Tibial nerve (tissue), 4 donors: Measurements from ENCODE around the gene DCP1B. TPM values are rescaled to one million over a fixed set of nuclear protein-coding genes. Genes with fewer than 3 reads are reported as not detected.

Source experiments
- DNase-seq, 2 donors: peaks; one replicate each; pipeline ENCODE4 v3.0.0-alpha.2; 2019; ENCODE audit warnings: low spot score in 2 of 2
- H3K27ac ChIP-seq, 4 donors: fragments of 200-600 bp; sonication (generic) in 3 of 4; one replicate each; pipeline ENCODE4 v1.5.1; 2017 to 2019; ENCODE audit warnings: mild to moderate bottlenecking in 1 of 4
- H3K27me3 ChIP-seq, 2 donors: fragments of 200-600 bp; sonication (generic) in 1 of 2; one replicate each; pipeline versions ENCODE4 v1.5.1 to v1.6.0; 2017 to 2019
- H3K36me3 ChIP-seq, 3 donors: fragments of 200-600 bp; sonication (generic); one replicate each; pipeline ENCODE4 v1.5.1; 2018 to 2019
- H3K4me1 ChIP-seq, 4 donors: fragments of 200-600 bp; sonication (generic) in 3 of 4; one replicate each; pipeline ENCODE4 v1.5.1; 2017 to 2019
- H3K4me3 ChIP-seq, 4 donors: fragments of 200-600 bp; sonication (generic) in 3 of 4; one replicate each; pipeline ENCODE4 v1.5.1; 2017 to 2019; ENCODE audit warnings: mild to moderate bottlenecking in 1 of 4, moderate library complexity in 1 of 4
- H3K9me3 ChIP-seq, 4 donors: fragments of 200-600 bp; sonication (generic) in 3 of 4; one replicate each; pipeline ENCODE4 v1.5.1; 2017 to 2019
- CTCF ChIP-seq, 5 experiments: fragments of 200-600 bp in 3 of 5; fragments of 450-650 bp in 2 of 5; sonication (generic) in 3 of 5; IDR thresholded peaks; one replicate each; pipeline ENCODE4 v1.5.1; 2016 to 2019; ENCODE audit warnings: antibody characterized with exemption in 5 of 5, mild to moderate bottlenecking in 3 of 5, moderate library complexity in 2 of 5
- EP300 ChIP-seq, 2 donors: sonication (generic); formaldehyde crosslinking; IDR thresholded peaks; one replicate each; pipeline ENCODE4 v1.6.1; 2017; ENCODE audit warnings: antibody characterized with exemption in 2 of 2, mild to moderate bottlenecking in 1 of 2
- POLR2A ChIP-seq, 2 donors: fragments of 450-650 bp; IDR thresholded peaks; one replicate each; pipeline ENCODE4 v1.6.1; 2017; ENCODE audit warnings: antibody characterized with exemption in 2 of 2, mild to moderate bottlenecking in 2 of 2, moderate library complexity in 2 of 2
- WGBS, 2 donors: methylation state at CpG; one replicate each; pipeline ENCODE4 v1.1.5; 2018; 5-methylcytosine and 5-hydroxymethylcytosine counted together
- total RNA-seq, 4 donors: library from RNA; depleted of rRNA; stranded (reverse); fragments of >200 nt; gene quantifications; one replicate each; pipeline ENCODE4 v1.1.0, GENCODE V29; 2016

DCP1B gene
- total RNA-seq, 4 donors from 2014 or later: 7.5 to 21.0 (median 13.3) TPM

- peaks cover 0 to 18% (median 0%) of the 10 kb centered on the region in 3 donors for H3K36me3 ChIP-seq
- TF ChIP-seq POLR2A (IDR thresholded peaks at IDR 0.05) (no peak), CTCF (IDR thresholded peaks at IDR 0.05) (no peak), EP300 (IDR thresholded peaks at IDR 0.05) (no peak)
- 83 to 85% methylated on average over 21 of the region's 21 CpGs for WGBS, 2 donors
- no peak overlapping the region for H3K4me3 ChIP-seq
- DNase-seq: no peak
- H3K4me1 ChIP-seq: peaks cover 0 to 31% (median 6%) of the 10 kb centered on the region in 4 donors
- H3K9me3 ChIP-seq: no peaks in the 10 kb centered on the region
- H3K27ac ChIP-seq: peak overlapping the region; percentile 23 to 78 (median 63)
- no peaks in the 10 kb centered on the region for H3K27me3 ChIP-seq
Observed at GRCh38 chr12:1935700-1936378, 68.4 kb downstream of the DCP1B start.

- 86 to 90% methylated on average over 10 of the region's 10 CpGs for WGBS, 2 donors
- Histone ChIP-seq H3K9me3 (no peaks in the 10 kb centered on the region), H3K4me1 (peaks cover 0 to 29% (median 6%) of the 10 kb centered on the region in 4 donors), H3K4me3 (no peak overlapping the region), H3K27me3 (no peaks in the 10 kb centered on the region), H3K36me3 (peaks cover 0 to 13% (median 0%) of the 10 kb centered on the region in 3 donors), H3K27ac (no peak overlapping the region)
- DNase-seq: no peak
- TF ChIP-seq EP300 (IDR thresholded peaks at IDR 0.05): no peak
- no peak for TF ChIP-seq CTCF (IDR thresholded peaks at IDR 0.05)
- no peak for TF ChIP-seq POLR2A (IDR thresholded peaks at IDR 0.05)
Observed at GRCh38 chr12:1935242-1935641, 69.0 kb downstream of the DCP1B start.

- Histone ChIP-seq H3K27ac (no peak overlapping the region), H3K36me3 (peaks cover 0 to 13% (median 0%) of the 10 kb centered on the region in 3 donors), H3K4me1 (peaks cover 0 to 28% (median 6%) of the 10 kb centered on the region in 4 donors), H3K9me3 (no peaks in the 10 kb centered on the region), H3K4me3 (no peak overlapping the region), H3K27me3 (no peaks in the 10 kb centered on the region)
- DNase-seq: no peak
- no peak for TF ChIP-seq CTCF (IDR thresholded peaks at IDR 0.05)
- no peak for TF ChIP-seq POLR2A (IDR thresholded peaks at IDR 0.05)
- no peak for TF ChIP-seq EP300 (IDR thresholded peaks at IDR 0.05)
- WGBS, 2 donors: 86 to 91% methylated on average over 12 of the region's 12 CpGs
Observed at GRCh38 chr12:1934831-1935230, 69.4 kb downstream of the DCP1B start.

GRCh38 chr12:1934068-1934467, 70.2 kb downstream of the DCP1B start:
- H3K4me3 ChIP-seq: no peak overlapping the region
- WGBS, 2 donors: 74 to 98% methylated on average over 5 of the region's 5 CpGs
- TF ChIP-seq POLR2A (IDR thresholded peaks at IDR 0.05): no peak
- no peak for TF ChIP-seq CTCF (IDR thresholded peaks at IDR 0.05)
- no peak for TF ChIP-seq EP300 (IDR thresholded peaks at IDR 0.05)
- peaks cover 0 to 13% (median 0%) of the 10 kb centered on the region in 3 donors for H3K36me3 ChIP-seq
- no peak for DNase-seq
- H3K9me3 ChIP-seq: no peaks in the 10 kb centered on the region
- H3K4me1 ChIP-seq: peaks cover 0 to 22% (median 6%) of the 10 kb centered on the region in 4 donors
- no peak overlapping the region for H3K27ac ChIP-seq
- no peaks in the 10 kb centered on the region for H3K27me3 ChIP-seq

GRCh38 chr12:1933342-1934051, 70.8 kb downstream of the DCP1B start:
- H3K27me3 ChIP-seq: no peaks in the 10 kb centered on the region
- no peak for TF ChIP-seq CTCF (IDR thresholded peaks at IDR 0.05)
- no peak for TF ChIP-seq EP300 (IDR thresholded peaks at IDR 0.05)
- TF ChIP-seq POLR2A (IDR thresholded peaks at IDR 0.05): no peak
- H3K9me3 ChIP-seq: no peaks in the 10 kb centered on the region
- WGBS, 2 donors: 60 to 64% methylated on average over 12 to 16 of the region's 16 CpGs
- peaks cover 0 to 22% (median 6%) of the 10 kb centered on the region in 4 donors for H3K4me1 ChIP-seq
- H3K4me3 ChIP-seq: no peak overlapping the region
- DNase-seq: no peak
- H3K27ac ChIP-seq: no peak overlapping the region
- H3K36me3 ChIP-seq: peaks cover 0 to 10% (median 0%) of the 10 kb centered on the region in 3 donors
